CD4-positive, alpha-beta T cell treated with Interleukin-6 at 100 ng/mL for 8 hours (primary cell): Measurements from ENCODE around the gene BTBD7.
"Not testable (repeated sequence)": the region's sequence is repeated elsewhere in the genome, so short reads cannot be mapped to it uniquely, and the experiment has no call there.

ENCODE experiments used
- DNase-seq: peaks from one replicate; pipeline ENCODE4 v3.0.0-alpha.2; 2020; ENCODE audit warnings: mixed read lengths, low spot score

Gene BTBD7

DNA sequence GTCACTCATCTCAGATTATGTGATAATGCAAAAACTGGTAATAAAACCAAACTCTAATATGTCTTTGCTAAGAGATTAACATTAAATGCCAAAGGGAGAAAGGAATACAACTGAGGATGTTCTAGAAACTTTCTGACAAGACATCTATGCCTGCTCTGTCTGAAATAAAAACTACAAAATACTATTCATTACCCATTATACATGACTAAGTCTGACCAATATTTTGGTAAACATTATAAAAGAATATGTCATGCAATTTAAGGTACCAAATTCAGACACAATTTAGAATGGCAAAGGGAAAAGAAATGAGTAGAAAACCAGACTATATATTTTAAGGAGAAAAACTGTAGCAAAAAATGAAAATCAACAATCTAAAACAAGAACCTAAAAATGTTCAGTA is 86.3 kb downstream of the BTBD7 start:
- no peak for DNase-seq

DNA sequence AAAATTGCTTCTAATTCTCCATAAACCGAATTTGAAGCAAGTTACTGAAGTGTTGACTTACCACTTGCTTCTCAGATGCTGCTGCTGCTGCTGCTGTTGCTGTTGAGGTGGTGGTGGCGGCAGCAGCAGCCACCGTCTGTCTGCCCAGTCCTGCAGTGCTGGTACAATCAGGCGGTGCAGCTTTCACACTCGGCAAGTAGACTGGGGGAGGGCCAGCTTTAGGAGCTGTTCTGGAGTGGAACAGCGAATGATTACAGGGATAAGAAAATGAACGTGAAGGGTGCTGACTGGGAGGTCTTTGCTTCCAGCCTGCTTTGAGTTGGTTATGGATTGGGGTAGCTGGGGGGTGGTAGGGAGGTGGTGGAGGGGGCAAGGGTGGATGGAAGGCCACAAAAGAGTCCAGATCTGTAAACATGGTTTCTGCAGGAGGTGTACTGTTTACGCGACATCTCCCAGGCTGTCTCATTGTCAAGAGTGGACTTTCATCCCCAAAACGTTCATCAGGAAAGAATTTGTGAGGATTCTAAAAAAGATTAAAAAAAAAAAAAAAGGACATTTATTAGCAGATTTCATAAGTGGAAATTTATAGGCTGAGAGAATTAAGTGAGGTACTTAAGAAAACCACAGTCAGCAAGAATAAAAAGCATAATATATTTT is 86.9 kb downstream of the BTBD7 start:
- no peak for DNase-seq

DNA sequence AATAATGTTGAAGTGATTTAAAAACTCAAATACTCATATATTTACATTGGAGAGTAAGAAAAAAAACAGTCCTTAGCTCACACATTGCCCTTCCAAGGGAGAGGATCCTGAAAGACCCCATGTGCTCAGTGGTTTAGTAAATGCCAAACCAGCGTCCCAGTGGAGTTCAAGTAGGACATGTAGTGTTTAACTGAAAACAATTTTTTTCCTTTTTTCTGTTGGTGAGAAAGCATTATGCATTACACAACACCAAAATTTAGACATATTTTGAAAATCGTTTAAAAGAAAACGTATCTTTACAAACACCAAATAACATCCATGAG is 92.2 kb downstream of the BTBD7 start:
- no peak for DNase-seq

DNA sequence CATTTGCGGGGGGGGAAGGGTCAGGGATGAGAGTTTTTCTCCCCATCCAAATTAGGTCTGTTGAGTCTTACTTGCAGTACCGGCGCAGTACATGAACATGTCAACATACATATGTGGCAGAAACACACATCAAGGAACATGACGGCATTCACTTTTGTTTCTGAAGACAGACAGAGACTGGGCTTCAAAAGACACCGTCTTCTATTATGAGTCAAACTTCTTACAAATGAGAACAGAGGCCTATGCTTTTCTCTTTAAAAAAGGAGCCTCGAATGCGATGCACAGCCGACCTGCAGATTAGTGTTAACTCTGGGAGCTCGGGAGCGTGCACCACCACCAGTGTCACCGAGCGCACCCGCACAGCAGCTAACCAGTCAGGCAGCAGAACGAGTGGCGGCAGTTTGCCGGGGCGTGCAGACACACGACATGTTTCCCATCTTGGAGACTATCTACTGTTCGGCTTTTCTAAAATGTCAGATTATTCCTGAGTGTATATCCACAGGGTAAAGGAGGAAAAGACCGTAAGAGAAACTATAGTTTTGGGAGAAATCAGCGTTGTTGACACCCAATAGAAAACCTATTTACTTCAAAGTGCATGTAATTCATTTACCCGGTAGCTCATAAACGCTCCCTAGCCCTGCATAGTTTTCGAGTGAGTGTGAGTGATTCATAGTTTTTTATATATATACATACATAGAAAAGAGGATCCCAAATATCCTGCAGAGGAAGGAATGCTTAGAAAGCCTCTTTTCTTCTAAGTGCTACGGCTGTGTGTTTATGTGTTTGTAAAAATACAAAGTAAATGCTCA is 92.8 kb downstream of the BTBD7 start:
- no peak for DNase-seq

DNA sequence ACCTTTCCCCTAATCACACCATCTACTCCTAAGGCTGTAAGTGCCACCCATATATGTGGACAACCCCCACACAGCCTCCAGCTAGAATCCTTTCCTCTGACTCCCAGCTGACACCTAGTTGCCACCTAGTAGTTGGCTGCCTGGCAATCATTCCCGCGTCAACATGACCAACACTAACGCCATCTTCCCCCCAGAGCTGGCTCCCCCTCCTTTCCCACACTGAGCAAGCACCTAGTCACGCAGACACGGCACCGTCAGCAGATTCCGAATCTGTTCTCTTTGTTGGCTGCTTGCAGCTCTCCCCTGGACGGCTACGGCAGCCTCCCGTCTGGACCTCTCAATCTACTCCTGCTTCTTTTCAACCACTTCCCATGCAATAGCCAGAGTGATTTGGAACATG is 98.0 kb downstream of the BTBD7 start:
- no peak for DNase-seq

DNA sequence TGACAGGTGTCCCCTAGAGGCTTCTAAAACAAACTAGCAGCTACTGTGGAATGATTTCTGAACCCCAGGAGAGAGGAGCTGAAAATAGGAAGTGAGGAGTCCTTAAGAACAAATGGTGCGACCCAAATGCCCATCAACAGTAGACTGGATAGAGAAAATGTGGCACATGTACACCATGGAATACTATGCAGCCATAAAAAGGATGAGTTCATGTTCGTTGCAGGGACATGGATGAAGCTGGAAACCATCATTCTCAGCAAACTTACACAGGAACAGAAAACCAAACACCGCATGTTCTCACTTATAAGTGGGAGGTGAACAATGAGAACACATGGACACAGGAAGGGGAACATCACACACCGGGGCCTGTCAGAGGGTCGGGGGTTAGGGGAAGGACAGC is 99.8 kb downstream of the BTBD7 start:
- DNase-seq = not testable (repeated sequence)

DNA sequence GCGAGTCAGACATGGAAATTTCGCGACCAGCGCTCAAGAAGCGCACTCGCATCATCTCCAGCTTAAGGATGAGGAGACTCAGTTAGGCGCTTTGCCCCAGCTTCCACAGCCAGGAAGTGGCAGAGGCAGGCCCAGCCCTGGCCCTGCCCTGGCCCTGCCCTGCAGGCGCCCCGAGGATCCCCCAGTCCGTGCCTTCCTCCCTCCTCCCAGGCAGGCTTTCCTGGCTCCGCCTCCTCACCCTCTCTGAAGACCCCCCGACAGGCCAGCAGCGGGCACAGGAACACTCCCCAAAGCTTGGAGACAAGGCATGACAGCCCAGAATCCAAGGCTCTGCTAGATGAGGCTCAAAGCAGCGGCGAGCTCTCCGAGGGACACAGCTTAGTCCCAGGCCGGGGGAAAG is 100.7 kb downstream of the BTBD7 start:
- no peak for DNase-seq

DNA sequence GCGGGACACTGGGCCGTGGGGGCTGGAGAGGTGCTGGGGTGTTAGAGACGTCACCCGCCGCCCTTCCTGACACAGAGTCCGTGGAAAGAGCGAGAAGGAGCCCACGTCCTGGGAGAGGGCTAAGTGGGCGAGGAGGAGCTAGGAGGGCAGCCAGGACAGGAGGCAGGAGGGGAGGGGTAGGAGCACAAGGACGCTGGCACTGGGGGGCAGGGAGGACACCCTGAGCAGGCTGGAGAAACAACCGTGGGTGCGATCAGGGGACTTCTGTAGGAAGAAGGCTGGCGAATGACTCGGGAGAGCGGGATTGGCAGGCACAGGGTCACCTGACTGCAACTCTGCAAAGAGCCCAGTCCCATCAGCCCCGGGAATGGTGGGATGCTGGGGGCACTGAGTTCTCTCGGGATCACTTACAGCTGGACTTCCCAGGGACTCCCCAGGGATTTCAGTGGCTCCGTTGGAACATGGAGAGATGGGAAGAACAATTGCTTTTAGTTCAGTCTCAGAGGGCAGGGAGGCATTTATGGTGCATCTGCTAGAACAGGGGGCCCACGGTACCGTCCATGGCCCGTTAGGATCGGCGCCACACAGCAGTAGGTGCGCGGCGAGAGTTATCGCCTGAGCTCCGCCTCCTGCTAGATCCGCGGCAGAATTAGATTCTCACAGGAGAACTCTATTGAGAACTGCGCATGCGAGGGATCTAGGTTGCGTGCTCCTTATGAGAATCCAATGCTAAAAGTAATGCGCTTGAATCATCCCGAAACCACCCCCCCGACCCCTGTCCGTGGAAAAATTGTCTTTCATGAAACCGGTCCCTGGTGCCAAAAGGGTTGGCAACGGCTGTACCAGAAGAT is 101.5 kb downstream of the BTBD7 start:
- no peak for DNase-seq

DNA sequence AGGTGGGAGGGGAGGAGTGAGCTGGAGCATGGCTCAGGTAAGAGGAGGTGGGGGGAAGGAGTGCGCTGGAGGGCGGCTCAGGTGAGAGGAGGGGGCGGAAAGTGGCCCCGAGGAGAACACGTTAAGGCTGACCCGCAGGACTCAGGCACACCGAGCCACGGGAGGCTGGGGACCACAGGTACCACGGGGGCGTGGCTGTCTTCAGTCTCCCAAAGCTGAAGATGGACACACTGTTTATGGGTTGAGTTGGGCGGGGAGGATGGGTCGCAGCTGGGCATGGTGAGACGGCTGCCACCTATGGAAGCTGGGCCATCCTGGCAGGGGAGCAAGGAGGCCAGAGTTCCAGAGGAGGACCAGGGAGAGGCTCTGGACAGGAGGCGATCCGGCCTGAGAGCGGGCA is 102.3 kb downstream of the BTBD7 start:
- no peak for DNase-seq

DNA sequence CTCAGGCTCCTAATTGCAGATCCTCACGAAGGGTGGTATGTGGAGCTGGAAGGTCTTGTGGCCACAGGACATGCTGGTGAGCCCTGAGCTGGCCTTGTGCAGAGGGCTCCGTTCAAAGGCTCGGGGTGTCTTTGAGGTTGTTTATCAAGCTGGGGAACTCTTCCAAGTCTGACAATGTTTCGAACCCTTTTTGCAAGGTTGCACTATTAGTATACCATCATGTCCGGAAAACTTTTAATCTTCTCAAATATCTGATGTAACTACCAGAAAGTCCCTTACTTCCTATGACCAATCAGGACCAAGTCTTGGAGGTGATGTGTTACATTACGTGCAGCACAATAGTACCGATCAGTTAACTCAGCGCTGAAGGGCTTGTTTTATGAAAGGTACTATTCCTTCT is 104.3 kb downstream of the BTBD7 start:
- no peak for DNase-seq

DNA sequence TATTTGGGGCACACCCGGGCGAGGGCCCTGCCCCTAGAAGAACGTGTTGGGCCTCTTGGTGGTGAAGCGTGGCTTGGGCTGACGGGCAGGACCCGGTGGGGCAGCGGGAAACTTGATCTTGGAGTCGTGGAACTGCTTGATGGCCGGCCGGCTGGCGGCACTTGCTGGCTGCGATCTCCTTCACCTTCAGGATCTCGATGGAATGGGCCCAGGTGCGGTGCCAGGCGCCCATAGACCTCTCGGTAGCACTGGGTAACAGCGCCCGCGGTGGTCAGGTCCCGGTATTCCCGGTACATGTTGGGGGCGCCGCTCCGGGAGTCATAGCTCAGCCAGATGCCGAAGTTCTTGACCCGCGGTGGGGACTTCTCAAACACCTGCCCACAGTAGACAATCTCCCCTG is 109.3 kb downstream of the BTBD7 start:
- no peak for DNase-seq

DNA sequence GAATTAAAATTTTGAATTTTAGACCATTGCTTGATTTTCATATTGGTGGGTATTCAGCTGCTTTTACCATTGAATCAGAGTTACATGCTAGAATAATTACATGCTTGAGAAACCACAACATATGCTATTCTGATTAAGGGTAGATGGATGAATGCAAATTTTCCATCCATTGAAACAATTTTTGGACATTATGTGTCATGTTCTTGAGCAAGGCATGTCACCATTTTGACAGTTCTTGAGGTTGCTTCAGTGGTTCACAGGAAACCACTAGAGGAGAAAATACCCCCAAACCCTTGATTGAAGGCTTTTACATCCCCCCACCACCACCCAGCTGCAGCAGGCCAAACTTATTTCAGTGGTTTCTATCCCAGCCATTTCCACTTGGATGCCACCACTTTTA is 112.3 kb downstream of the BTBD7 start:
- no peak for DNase-seq

DNA sequence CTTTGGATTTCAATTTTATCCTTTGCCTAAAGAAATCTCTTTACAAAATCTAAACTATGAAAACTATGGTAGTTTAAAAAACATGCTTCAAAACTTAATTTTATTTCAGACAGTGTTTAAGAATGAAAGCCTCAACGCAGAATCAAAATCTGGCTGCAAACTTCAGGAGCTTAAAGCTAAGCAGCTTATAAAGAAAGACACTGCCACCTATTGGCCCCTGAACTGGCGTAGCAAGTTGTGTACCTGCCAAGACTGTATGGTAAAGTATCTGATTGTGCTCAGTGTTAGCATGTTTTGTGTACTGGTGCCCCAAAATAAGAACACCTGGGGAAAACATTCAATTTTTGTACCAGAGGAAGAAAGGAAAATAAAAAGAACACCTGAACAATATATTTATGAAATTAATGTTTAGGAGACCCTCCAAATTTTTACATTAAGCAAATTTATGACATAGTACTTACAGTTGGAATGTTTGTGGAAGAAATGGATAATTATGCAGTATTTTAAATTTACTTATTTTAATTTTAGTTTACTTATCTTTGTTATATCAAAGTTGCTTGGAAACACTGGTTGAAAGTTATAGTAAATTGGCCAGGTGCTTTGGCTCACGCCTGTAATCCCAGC is 113.6 kb downstream of the BTBD7 start:
- peak; percentile 57 for DNase-seq

DNA sequence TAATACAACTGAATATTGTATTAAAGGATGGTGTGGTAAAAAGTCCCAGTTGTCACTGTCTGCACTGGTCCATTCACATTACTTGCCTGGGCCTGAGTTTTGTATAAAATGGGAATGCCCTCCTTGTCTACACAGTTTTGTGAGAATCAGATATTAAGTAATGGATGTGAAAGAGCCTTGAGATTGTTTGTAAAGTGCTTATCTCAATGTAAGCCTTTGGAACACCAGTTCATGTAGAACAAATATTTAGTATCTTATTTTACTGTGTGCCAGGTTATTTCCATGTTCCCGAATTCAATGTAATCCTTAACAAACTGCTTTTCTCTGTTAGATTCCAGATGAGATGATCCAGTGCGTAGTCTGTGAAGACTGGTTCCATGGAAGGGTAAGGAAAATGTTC is 118.2 kb downstream of the BTBD7 start:
- DNase-seq = no peak

DNA sequence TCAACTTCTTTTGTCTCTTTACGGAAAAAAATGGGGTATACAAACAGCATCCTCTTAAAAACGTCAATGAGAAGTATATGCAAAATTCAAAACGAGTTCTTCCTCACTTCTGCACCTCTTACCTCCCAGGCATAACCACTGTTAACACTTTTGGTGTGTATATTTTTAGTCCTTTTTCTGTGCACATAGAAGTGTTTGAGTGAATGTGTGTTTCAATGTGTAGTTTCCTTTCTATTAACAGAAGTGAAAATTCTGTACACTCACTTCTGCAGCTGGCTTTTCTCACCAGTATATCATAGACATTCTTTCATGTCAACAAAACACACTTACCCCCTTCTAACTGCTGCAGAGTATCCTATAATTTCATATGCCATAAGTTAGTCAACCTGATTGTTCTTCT is 120.4 kb downstream of the BTBD7 start:
- DNase-seq = no peak

DNA sequence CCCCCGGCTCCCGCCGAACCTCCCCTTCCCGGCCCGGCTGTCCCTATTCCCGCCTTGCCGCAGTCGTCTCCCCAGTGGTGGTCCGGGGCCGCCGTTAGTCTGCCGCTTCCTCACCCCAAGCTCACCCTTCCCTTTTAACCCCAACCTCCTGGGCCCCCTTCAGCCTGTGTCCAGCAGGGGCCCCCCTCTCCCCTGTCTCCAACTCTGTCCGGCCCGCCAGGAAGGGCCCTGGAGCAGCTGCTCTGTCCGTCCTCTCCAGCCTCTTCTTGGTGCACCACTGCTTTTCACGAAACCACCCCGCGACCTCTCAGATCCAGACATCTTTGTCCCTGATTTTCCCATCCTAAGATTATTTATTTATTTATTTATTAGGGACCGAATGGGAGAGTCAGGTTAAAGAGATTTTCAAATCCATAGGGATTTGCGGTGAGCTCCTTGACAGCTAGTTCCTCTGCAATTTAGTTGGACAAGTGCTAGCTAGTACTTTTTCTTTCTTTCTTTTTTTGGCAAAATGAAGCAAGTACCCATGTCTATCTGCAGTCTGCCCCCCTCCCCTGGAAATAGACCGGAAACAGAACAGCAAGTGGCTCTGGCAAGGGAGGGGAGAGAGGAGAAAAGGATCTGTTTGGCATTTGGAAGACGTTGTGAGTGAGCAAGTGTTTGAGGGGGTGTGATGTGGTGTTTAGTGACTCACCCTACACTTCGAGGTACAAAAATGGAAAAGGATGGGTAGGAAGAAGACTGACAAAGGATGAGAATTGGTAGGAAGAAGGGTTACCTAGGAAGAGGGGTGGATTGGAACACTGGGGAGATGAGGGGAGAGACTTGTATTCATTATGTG is 125.1 kb downstream of the BTBD7 start:
- no peak for DNase-seq

DNA sequence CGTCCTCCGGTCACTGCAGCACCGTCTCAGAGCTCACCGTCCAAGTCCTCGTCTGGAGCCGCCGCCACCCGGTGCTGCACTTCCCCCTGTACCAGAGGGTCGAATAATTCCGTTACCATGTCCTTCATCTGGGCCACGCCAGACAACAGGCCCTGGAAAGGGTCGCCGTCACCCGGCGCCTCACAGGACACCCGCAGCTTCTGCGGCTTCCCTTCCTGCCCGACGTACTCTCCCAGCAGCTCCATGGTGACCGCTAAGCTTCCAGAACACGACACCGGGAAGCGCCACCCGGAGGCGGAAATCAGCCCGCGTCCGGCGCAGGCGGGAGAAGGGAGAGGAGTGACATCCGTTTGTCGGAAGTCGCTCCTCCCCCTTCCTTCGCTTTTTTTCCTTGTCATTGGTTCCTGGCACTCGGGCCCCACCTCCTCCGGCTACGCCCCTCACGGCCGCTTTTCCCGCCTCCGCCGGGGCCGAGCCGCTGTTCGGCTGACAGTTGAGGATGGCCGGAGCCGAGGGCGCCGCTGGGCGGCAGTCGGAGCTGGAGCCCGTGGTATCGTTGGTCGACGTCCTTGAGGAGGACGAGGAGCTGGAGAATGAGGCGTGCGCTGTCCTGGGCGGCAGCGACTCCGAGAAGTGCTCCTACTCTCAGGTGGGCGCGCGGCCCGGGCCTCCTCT is 125.9 kb downstream of the BTBD7 start, which contains the start of the genes GON7 and UBR7:
TSS of gene GON7 (minus strand) at position 273 of the 675 bp plus-strand sequence. CDS start at position 245, 28 bp downstream.
TSS of gene UBR7 (plus strand) at position 464 of the 675 bp plus-strand sequence. CDS start at position 500, 36 bp downstream.
- peak; percentile 86 for DNase-seq

DNA sequence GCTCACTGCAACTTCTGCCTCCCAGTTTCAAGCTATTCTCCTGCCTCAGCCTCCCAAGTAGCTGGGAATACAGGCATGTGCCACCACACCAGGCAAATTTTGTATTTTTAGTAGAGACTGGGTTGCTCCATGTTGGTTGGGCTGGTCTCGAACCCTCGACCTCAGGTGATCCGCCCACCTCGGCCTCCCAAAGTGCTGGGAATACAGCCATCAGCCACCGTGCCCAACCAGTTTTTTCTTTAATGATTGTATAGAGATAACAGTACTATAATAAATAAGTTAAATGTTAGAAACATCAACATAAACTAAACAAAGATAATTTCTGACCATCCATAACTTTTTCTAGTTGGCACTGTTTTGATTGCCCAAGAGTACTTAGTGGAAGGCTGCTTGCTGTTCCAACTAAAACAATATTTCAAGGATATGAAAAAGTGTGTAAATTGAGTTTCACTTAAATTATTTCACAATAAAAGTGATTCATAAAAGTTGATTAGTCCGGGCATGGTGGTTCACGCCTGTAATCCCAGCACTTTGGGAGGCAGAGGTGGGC is 131.6 kb downstream of the BTBD7 start:
- no peak for DNase-seq

DNA sequence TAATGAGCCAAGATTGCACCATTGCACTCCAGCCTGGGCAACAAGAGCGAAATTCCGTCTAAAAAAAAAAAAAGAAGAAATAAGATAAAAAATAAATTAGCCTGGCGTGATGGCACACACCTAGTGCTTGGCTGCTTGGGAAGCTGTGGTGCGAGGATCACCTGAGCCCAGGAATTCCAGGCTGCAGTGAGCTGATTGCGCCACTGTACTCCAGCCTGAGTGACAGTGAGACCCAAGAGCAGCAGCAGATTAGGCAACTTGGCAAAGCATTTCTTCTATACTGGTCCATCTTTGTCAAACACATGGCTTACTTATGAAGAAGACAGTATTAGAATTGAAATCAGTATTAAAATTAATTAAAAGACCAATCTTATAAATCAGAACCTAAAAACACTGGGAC is 132.3 kb downstream of the BTBD7 start:
- no peak for DNase-seq

DNA sequence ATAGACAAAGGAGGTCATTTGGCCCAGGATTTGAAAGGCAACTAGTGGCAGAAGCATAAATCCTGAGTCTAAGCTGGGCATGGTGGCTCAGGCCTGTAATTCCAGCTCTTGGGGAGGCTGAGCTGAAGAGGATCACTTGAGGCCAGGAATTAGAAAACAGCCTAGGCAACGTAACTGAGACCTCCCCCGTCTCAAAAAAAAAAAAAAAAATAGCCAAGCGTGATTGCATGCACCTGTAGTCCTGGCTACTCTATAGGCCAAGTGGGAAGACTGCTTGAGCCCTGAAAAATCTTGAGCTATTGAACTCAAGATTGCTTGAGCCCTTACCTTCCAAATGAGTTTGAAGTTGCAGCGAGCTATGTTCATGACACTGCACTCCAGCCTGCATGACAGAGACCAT is 133.8 kb downstream of the BTBD7 start:
- no peak for DNase-seq
